Gastrocnemius medialis (tissue), 4 donors: ENCODE results near the gene CPM. TPM values are rescaled to one million over a fixed set of nuclear protein-coding genes. Genes with fewer than 3 reads are reported as not detected.

Experiments
- ATAC-seq, 2 donors: fragments of 150-250 bp; one replicate each; pipeline ENCODE4 v1.9.1; 2016
- DNase-seq, 2 donors: peaks; one replicate each; pipeline ENCODE4 v3.0.0-alpha.2; 2019
- H3K27ac ChIP-seq, 4 donors: fragments of 200-600 bp; sonication (generic); 1 replicate in 1 of 4; 2 replicates in 3 of 4; pipeline ENCODE4 v1.5.1; 2016 to 2018; ENCODE audit warnings: mild to moderate bottlenecking in 2 of 4, moderate library complexity in 1 of 4
- H3K27me3 ChIP-seq, 3 donors: fragments of 200-600 bp; sonication (generic) in 2 of 3; 1 replicate in 1 of 3; 2 replicates in 2 of 3; pipeline versions ENCODE4 v1.5.1 to v1.6.0; 2016 to 2019; ENCODE audit warnings: mild to moderate bottlenecking in 1 of 3, moderate library complexity in 1 of 3
- H3K36me3 ChIP-seq, 2 donors: fragments of 200-600 bp; sonication (generic) in 1 of 2; one replicate each; pipeline ENCODE4 v1.5.1; 2017 to 2018
- H3K4me1 ChIP-seq, 2 donors: fragments of 200-600 bp; sonication (generic) in 1 of 2; one replicate each; pipeline ENCODE4 v1.5.1; 2016 to 2017; ENCODE audit warnings: mild to moderate bottlenecking in 2 of 2
- H3K4me3 ChIP-seq, 4 donors: fragments of 200-600 bp; sonication (generic) in 3 of 4; 1 replicate in 1 of 4; 2 replicates in 3 of 4; pipeline ENCODE4 v1.5.1; 2016 to 2019; ENCODE audit warnings: mild to moderate bottlenecking in 2 of 4
- H3K9me3 ChIP-seq, 3 donors: fragments of 200-600 bp; sonication (generic) in 2 of 3; 1 replicate in 1 of 3; 2 replicates in 2 of 3; pipeline ENCODE4 v1.5.1; 2016 to 2019
- POLR2A ChIP-seq, 2 donors: fragments of 450-650 bp; IDR thresholded peaks; one replicate each; pipeline ENCODE4 v1.6.1; 2017; ENCODE audit warnings: antibody characterized with exemption in 2 of 2, mild to moderate bottlenecking in 2 of 2, moderate library complexity in 2 of 2
- in situ Hi-C, 4 donors: fragments of 200-750 bp; cut with MboI; loops; one replicate each; pipeline versions ENCODE4 v1.15.0 to v1.8.0; 2017; ENCODE audit warnings: low sequenced_read_pairs in 4 of 4
- intact Hi-C: fragments of 100-400 bp; cut with DNase I; formaldehyde crosslinking; loops from one replicate; pipeline ENCODE4 v1.15.1; 2023; ENCODE audit warnings: low total_unique reads
- total RNA-seq, 4 donors: library from RNA; depleted of rRNA; stranded (reverse); fragments of >200 nt; gene quantifications; one replicate each; pipeline versions ENCODE4 v1.1.0 to v1.2.3, GENCODE V29; 2016
- TF ChIP-seq, protein P1 (sequence below), 5 experiments: fragments of 450-650 bp in 3 of 5; fragments of 200-600 bp in 2 of 5; sonication (generic) in 2 of 5; IDR thresholded peaks in 4 of 5; conservative IDR thresholded peaks in 1 of 5; 1 replicate in 4 of 5; 2 replicates in 1 of 5; pipeline ENCODE4 v1.5.1; 2016 to 2019; ENCODE audit warnings: antibody characterized with exemption in 5 of 5, mild to moderate bottlenecking in 3 of 5, moderate library complexity in 3 of 5

CPM gene
- total RNA-seq, 4 donors from 2014 or later: 12.9 to 78.4 (median 18.6) TPM

GRCh38 chr12:68885381-68885780, 47.6 kb downstream of the CPM start:
- H3K27me3 ChIP-seq: no peaks in the 10 kb centered on the region
- no peaks in the 10 kb centered on the region for H3K4me1 ChIP-seq
- intact Hi-C loops (no loop called here), in situ Hi-C loops (no loop called here)
- H3K27ac ChIP-seq: no peak overlapping the region
- TF ChIP-seq POLR2A (IDR thresholded peaks at IDR 0.05): no peak
- TF ChIP-seq, protein P1, sequence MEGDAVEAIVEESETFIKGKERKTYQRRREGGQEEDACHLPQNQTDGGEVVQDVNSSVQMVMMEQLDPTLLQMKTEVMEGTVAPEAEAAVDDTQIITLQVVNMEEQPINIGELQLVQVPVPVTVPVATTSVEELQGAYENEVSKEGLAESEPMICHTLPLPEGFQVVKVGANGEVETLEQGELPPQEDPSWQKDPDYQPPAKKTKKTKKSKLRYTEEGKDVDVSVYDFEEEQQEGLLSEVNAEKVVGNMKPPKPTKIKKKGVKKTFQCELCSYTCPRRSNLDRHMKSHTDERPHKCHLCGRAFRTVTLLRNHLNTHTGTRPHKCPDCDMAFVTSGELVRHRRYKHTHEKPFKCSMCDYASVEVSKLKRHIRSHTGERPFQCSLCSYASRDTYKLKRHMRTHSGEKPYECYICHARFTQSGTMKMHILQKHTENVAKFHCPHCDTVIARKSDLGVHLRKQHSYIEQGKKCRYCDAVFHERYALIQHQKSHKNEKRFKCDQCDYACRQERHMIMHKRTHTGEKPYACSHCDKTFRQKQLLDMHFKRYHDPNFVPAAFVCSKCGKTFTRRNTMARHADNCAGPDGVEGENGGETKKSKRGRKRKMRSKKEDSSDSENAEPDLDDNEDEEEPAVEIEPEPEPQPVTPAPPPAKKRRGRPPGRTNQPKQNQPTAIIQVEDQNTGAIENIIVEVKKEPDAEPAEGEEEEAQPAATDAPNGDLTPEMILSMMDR (IDR thresholded peaks at IDR 0.05 in 4 of 5, conservative IDR thresholded peaks at IDR 0.05 in 1 of 5): no peak
- H3K36me3 ChIP-seq: no peaks in the 10 kb centered on the region
- no peaks in the 10 kb centered on the region for H3K9me3 ChIP-seq
- no peak overlapping the region for H3K4me3 ChIP-seq
- no peak for DNase-seq
- ATAC-seq: no peak

DNA sequence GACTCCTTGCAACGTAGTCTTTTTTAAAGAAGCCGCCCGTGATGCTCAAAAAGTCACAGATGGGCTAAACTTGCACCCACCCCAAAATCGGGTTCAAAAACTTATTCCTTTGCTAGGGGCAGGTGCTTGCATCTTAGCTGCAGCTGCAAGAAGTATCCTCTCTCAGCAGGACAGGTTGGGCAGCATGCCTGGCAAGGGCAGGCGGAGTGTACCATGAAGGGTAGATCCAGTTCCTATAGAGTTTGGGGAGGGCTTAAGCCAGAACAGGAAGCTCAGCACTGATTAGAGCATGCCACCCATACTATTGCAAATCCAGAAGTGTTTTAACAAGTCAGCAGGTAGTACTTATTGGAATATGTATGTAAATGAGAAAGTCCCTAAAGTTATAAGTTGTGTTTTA, 48.7 kb downstream of the CPM start:
- no peak overlapping the region for H3K27ac ChIP-seq
- ATAC-seq (no peak), DNase-seq (no peak)
- in situ Hi-C loops: no loop called here
- H3K4me1 ChIP-seq: no peaks in the 10 kb centered on the region
- H3K27me3 ChIP-seq: no peaks in the 10 kb centered on the region
- intact Hi-C loops: no loop called here
- H3K9me3 ChIP-seq: no peaks in the 10 kb centered on the region
- no peaks in the 10 kb centered on the region for H3K36me3 ChIP-seq
- TF ChIP-seq POLR2A (IDR thresholded peaks at IDR 0.05): no peak
- TF ChIP-seq, protein P1 (IDR thresholded peaks at IDR 0.05 in 4 of 5, conservative IDR thresholded peaks at IDR 0.05 in 1 of 5): no peak
- H3K4me3 ChIP-seq: no peak overlapping the region

GRCh38 chr12:68883151-68883550, 49.8 kb downstream of the CPM start:
- intact Hi-C loops: no loop called here
- TF ChIP-seq POLR2A (IDR thresholded peaks at IDR 0.05): no peak
- TF ChIP-seq, protein P1 (IDR thresholded peaks at IDR 0.05 in 4 of 5, conservative IDR thresholded peaks at IDR 0.05 in 1 of 5): no peak
- no peak for ATAC-seq

DNA sequence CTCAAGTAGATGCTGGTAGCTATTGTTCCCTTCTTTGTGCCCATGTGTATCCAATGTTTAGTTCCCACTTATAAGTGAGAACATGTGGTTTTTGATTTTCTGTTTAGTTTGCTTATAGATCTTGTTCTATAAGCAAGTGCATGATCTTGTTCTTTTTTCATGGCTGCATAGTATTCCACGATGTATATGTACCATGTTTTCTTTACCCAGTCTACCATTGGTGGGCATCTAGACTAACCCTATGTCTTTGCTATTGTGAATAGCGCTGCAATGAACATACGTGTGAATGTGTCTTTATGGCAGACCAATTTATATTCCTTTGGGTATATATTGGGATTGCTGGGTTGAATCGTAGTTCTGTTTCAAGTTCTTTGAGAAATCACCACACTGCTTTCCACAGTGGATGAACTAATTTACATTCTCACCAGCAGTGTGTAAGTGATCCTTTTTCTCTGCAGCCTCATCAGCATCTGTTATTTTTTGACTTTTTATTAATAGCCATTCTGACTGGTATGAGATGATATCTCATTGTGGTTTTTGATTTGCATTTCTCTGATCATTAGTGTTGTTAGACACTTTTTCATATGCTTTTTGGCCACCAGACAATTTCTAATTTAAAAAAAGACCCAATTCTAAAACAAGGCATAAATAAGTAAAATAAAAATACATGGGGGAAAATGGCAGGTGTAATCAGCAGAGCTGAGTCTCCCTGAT, 50.6 kb downstream of the CPM start:
- Histone ChIP-seq H3K9me3 (no peaks in the 10 kb centered on the region), H3K27ac (no peak overlapping the region), H3K4me3 (no peak overlapping the region), H3K27me3 (no peaks in the 10 kb centered on the region), H3K4me1 (no peaks in the 10 kb centered on the region), H3K36me3 (no peaks in the 10 kb centered on the region)
- intact Hi-C loops: no loop called here
- in situ Hi-C loops: no loop called here
- DNase-seq (no peak), ATAC-seq (no peak)
- TF ChIP-seq, protein P1 (IDR thresholded peaks at IDR 0.05 in 4 of 5, conservative IDR thresholded peaks at IDR 0.05 in 1 of 5): no peak
- TF ChIP-seq POLR2A (IDR thresholded peaks at IDR 0.05): no peak

More at GRCh38 chr12:68883151-68883550, 49.8 kb downstream of the CPM start:
- DNase-seq: no peak
- Histone ChIP-seq H3K36me3 (no peaks in the 10 kb centered on the region), H3K27me3 (no peaks in the 10 kb centered on the region), H3K4me1 (no peaks in the 10 kb centered on the region), H3K27ac (no peak overlapping the region), H3K4me3 (no peak overlapping the region), H3K9me3 (no peaks in the 10 kb centered on the region)
- in situ Hi-C loops: no loop called here
